Activated CD8-positive, alpha-beta memory T cell treated with anti-CD3 and anti-CD28 coated beads for 4 hours (primary cell): ENCODE results near the gene TBC1D2B.

Experiments
- DNase-seq, 2 donors: peaks; one replicate each; pipeline ENCODE4 v3.0.0-alpha.2; 2020; ENCODE audit warnings: low read depth in 2 of 2

Gene TBC1D2B

GRCh38 chr15:77945566-77945965 lies 131.9 kb downstream of the TBC1D2B start:
- DNase-seq: no peak
